ENCODE results near the gene ALDH1L2. TPM values are rescaled to one million over a fixed set of nuclear protein-coding genes. Genes with fewer than 3 reads are reported as not detected.
A peak's percentile ranks its signal among the peaks of the same experiment; 100 is the strongest.

Gene ALDH1L2
- total and polyA plus RNA-seq, 9 of the 15 experiments (the other 6 are each of a cell fraction or from before 2014, with no cell fraction given): 1.1 to 9.9 (median 3.8) TPM

DNA sequence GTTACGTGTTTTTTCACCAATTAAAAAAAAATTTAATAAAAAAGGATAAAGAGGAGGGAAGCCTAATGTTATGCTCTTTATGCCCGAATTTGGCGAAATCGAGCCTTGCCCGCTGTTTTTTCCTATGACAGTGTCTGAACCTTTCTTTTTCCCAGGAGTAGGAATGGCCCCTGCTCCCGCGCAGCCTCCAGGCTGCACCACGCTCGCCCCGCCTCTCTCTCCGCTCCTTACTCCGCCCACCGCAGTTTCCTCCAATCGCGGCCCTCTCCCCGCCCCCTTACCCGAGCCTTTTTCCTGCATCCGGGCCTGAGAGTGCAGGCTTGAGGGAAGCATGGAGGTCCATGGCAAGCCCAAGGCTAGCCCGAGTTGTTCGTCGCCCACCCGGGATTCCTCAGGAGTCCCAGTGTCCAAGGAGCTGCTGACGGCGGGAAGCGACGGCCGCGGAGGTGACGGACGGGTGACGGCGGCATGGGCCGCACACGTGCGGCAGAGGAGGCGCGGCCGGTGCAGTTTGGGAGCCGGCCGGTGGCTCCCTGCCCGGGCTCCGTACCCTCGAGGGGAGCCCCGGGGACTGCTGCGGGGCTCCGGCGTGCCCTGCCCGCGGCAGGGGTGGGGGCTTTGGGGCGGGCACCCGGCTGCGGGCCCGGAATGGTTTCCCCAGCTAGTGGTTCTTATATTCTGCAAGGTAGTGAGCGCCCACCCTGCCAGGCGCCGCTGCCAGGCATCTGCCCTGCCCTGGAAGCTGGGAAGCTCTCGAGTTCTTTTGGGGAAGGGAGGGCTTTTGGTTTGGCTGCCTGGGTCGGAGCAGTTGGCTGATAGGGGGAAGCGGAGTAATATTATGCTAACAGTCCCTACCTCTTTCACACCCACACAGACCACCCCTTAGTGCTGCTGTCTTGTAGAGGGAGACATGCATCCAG is 98.0 kb downstream of the ALDH1L2 start, which contains the start of gene NOPCHAP1 (continued):
- TF ChIP-seq POLR2AphosphoS5 (IDR thresholded peaks at IDR 0.05; ENCODE audit: control insufficient read depth, insufficient read depth, low read depth, low read length) (peak; percentile 68), ILF3 (IDR thresholded peaks at IDR 0.05; ENCODE audit: borderline replicate concordance) (no peak), SIN3A (IDR thresholded peaks at IDR 0.05; ENCODE audit: borderline replicate concordance in 2 of 2, control insufficient read depth in 1 of 2, low read depth in 2 of 2, low read length in 2 of 2) (peak; percentile 89; a peak in 2 of 4 replicates), TRIM28 (IDR thresholded peaks at IDR 0.05) (no peak), MBD1 (CRISPR knock-in tag; IDR thresholded peaks at IDR 0.05) (no peak), ZNF785 (CRISPR knock-in tag; IDR thresholded peaks at IDR 0.05) (no peak), MLLT1 (IDR thresholded peaks at IDR 0.05) (no peak), CBFB (CRISPR knock-in tag; IDR thresholded peaks at IDR 0.05) (no peak), ZNF124 (CRISPR knock-in tag; IDR thresholded peaks at IDR 0.05) (no peak), SMARCA4 (IDR thresholded peaks at IDR 0.05) (no peak), ATF1 (CRISPR knock-in tag; IDR thresholded peaks at IDR 0.05) (no peak), ATF1 (tag; IDR thresholded peaks at IDR 0.05) (no peak), MAX (CRISPR knock-in tag; IDR thresholded peaks at IDR 0.05) (peak; percentile 94), ZC3H11A (IDR thresholded peaks at IDR 0.05; ENCODE audit: low read depth, low read length) (no peak), ZNF282 (CRISPR knock-in tag; IDR thresholded peaks at IDR 0.05) (no peak), USF1 (CRISPR knock-in tag; IDR thresholded peaks at IDR 0.05) (peak; percentile 59), PTRF (tag; IDR thresholded peaks at IDR 0.05) (no peak), ZNF174 (CRISPR knock-in tag; IDR thresholded peaks at IDR 0.05) (no peak)
- TF ChIP-seq, protein P1, sequence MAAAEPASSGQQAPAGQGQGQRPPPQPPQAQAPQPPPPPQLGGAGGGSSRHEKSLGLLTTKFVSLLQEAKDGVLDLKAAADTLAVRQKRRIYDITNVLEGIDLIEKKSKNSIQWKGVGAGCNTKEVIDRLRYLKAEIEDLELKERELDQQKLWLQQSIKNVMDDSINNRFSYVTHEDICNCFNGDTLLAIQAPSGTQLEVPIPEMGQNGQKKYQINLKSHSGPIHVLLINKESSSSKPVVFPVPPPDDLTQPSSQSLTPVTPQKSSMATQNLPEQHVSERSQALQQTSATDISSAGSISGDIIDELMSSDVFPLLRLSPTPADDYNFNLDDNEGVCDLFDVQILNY (CRISPR knock-in tag; IDR thresholded peaks at IDR 0.05): no peak

Data from K562 (cell line).